Stimulated activated memory B cell treated with anti-CD40 and anti-IgM and Interleukin-4, amounts not matched to agents 10 μg/mL and 1 μg/mL and 100 μg/mL, for 72 hours (primary cell): ENCODE results near the gene RNF141.

Experiments used
- ATAC-seq: fragments of 150-1000 bp; cut with Tn5 transposase; 2 replicates; pipeline ENCODE4 v1.10.0; 2021
- H3K27ac Mint-ChIP-seq: one replicate; pipeline ENCODE4 v1.8.0; 2022; ENCODE audit warnings: mild to moderate bottlenecking, mixed read lengths
- H3K27me3 Mint-ChIP-seq: one replicate; pipeline ENCODE4 v1.8.0; 2022; ENCODE audit warnings: mixed read lengths
- H3K36me3 Mint-ChIP-seq: one replicate; pipeline ENCODE4 v1.8.0; 2022; ENCODE audit warnings: mixed read lengths
- H3K4me1 Mint-ChIP-seq: one replicate; pipeline ENCODE4 v1.8.0; 2022; ENCODE audit warnings: mixed read lengths
- H3K4me3 Mint-ChIP-seq: one replicate; pipeline ENCODE4 v1.8.0; 2022; ENCODE audit warnings: mild to moderate bottlenecking, moderate library complexity, mixed read lengths
- H3K9me3 Mint-ChIP-seq: one replicate; pipeline ENCODE4 v1.8.0; 2022; ENCODE audit warnings: mixed read lengths

RNF141 gene

GRCh38 chr11:10499874-10500601 lies 40.9 kb downstream of the RNF141 start:
- Mint-ChIP-seq H3K4me3 (no peak overlapping the region), H3K27ac (peak overlapping the region; percentile 46), H3K27me3 (no peaks in the 10 kb centered on the region), H3K36me3 (peaks cover 90% of the 10 kb centered on the region), H3K9me3 (no peaks in the 10 kb centered on the region), H3K4me1 (peaks cover 15% of the 10 kb centered on the region)
- ATAC-seq: no peak

GRCh38 chr11:10499452-10499851 lies 41.5 kb downstream of the RNF141 start:
- ATAC-seq: no peak
- Mint-ChIP-seq H3K36me3 (peaks cover 90% of the 10 kb centered on the region), H3K4me1 (peaks cover 16% of the 10 kb centered on the region), H3K9me3 (no peaks in the 10 kb centered on the region), H3K4me3 (no peak overlapping the region), H3K27ac (peak overlapping the region; percentile 46), H3K27me3 (no peaks in the 10 kb centered on the region)

GRCh38 chr11:10498426-10499250 lies 42.3 kb downstream of the RNF141 start:
- Mint-ChIP-seq H3K4me1 (peaks cover 23% of the 10 kb centered on the region), H3K27me3 (no peaks in the 10 kb centered on the region), H3K9me3 (no peaks in the 10 kb centered on the region), H3K27ac (peak overlapping the region; percentile 20), H3K36me3 (peaks cover 90% of the 10 kb centered on the region), H3K4me3 (no peak overlapping the region)
- no peak for ATAC-seq

GRCh38 chr11:10498022-10498400 lies 43.0 kb downstream of the RNF141 start:
- peak overlapping the region; percentile 20 for H3K27ac Mint-ChIP-seq
- no peak for ATAC-seq
- no peaks in the 10 kb centered on the region for H3K27me3 Mint-ChIP-seq
- H3K36me3 Mint-ChIP-seq: peaks cover 93% of the 10 kb centered on the region
- H3K4me1 Mint-ChIP-seq: peaks cover 20% of the 10 kb centered on the region
- no peaks in the 10 kb centered on the region for H3K9me3 Mint-ChIP-seq
- no peak overlapping the region for H3K4me3 Mint-ChIP-seq

GRCh38 chr11:10497371-10498021 lies 43.5 kb downstream of the RNF141 start:
- H3K9me3 Mint-ChIP-seq: no peaks in the 10 kb centered on the region
- peaks cover 93% of the 10 kb centered on the region for H3K36me3 Mint-ChIP-seq
- peak overlapping the region; percentile 20 for H3K27ac Mint-ChIP-seq
- ATAC-seq: no peak
- H3K27me3 Mint-ChIP-seq: no peaks in the 10 kb centered on the region
- H3K4me1 Mint-ChIP-seq: peaks cover 20% of the 10 kb centered on the region
- no peak overlapping the region for H3K4me3 Mint-ChIP-seq

GRCh38 chr11:10496296-10496936 lies 44.6 kb downstream of the RNF141 start:
- H3K27ac Mint-ChIP-seq: peak overlapping the region; percentile 20
- H3K4me3 Mint-ChIP-seq: no peak overlapping the region
- no peaks in the 10 kb centered on the region for H3K27me3 Mint-ChIP-seq
- ATAC-seq: no peak
- peaks cover 21% of the 10 kb centered on the region for H3K4me1 Mint-ChIP-seq
- H3K9me3 Mint-ChIP-seq: no peaks in the 10 kb centered on the region
- peaks cover 94% of the 10 kb centered on the region for H3K36me3 Mint-ChIP-seq

GRCh38 chr11:10495464-10495786 lies 45.6 kb downstream of the RNF141 start:
- Mint-ChIP-seq H3K27me3 (no peaks in the 10 kb centered on the region), H3K27ac (no peak overlapping the region), H3K4me3 (no peak overlapping the region), H3K4me1 (peaks cover 26% of the 10 kb centered on the region), H3K36me3 (peaks cover 90% of the 10 kb centered on the region), H3K9me3 (no peaks in the 10 kb centered on the region)
- ATAC-seq: no peak

- ATAC-seq: no peak
- H3K27ac Mint-ChIP-seq: peak overlapping the region; percentile 57
- peaks cover 90% of the 10 kb centered on the region for H3K36me3 Mint-ChIP-seq
- H3K4me3 Mint-ChIP-seq: no peak overlapping the region
- H3K4me1 Mint-ChIP-seq: peaks cover 31% of the 10 kb centered on the region
- H3K27me3 Mint-ChIP-seq: no peaks in the 10 kb centered on the region
- H3K9me3 Mint-ChIP-seq: no peaks in the 10 kb centered on the region
These were observed 46.1 kb downstream of the RNF141 start for GRCh38 chr11:10494636-10495463.

GRCh38 chr11:10493041-10493663 lies 47.8 kb downstream of the RNF141 start:
- peaks cover 48% of the 10 kb centered on the region for H3K4me1 Mint-ChIP-seq

GRCh38 chr11:10492084-10492483 lies 48.9 kb downstream of the RNF141 start:
- no peaks in the 10 kb centered on the region for H3K27me3 Mint-ChIP-seq
- peaks cover 58% of the 10 kb centered on the region for H3K4me1 Mint-ChIP-seq
- ATAC-seq: no peak
- H3K4me3 Mint-ChIP-seq: no peak overlapping the region
- no peaks in the 10 kb centered on the region for H3K9me3 Mint-ChIP-seq
- peaks cover 80% of the 10 kb centered on the region for H3K36me3 Mint-ChIP-seq
- peak overlapping the region; percentile 89 for H3K27ac Mint-ChIP-seq

More at GRCh38 chr11:10493041-10493663, 47.8 kb downstream of the RNF141 start:
- Mint-ChIP-seq H3K9me3 (no peaks in the 10 kb centered on the region), H3K27me3 (no peaks in the 10 kb centered on the region), H3K36me3 (peaks cover 80% of the 10 kb centered on the region), H3K4me3 (no peak overlapping the region), H3K27ac (peak overlapping the region; percentile 57)
- no peak for ATAC-seq

GRCh38 chr11:10490398-10491241 lies 50.4 kb downstream of the RNF141 start:
- Mint-ChIP-seq H3K36me3 (peaks cover 84% of the 10 kb centered on the region), H3K9me3 (no peaks in the 10 kb centered on the region), H3K4me1 (peaks cover 73% of the 10 kb centered on the region), H3K27me3 (no peaks in the 10 kb centered on the region), H3K4me3 (no peak overlapping the region), H3K27ac (peak overlapping the region; percentile 89)
- no peak for ATAC-seq

GRCh38 chr11:10490032-10490397 lies 51.0 kb downstream of the RNF141 start:
- ATAC-seq: no peak
- H3K4me3 Mint-ChIP-seq: peak overlapping the region; percentile 22
- peaks cover 76% of the 10 kb centered on the region for H3K4me1 Mint-ChIP-seq
- H3K27ac Mint-ChIP-seq: peak overlapping the region; percentile 89
- H3K9me3 Mint-ChIP-seq: no peaks in the 10 kb centered on the region
- no peaks in the 10 kb centered on the region for H3K27me3 Mint-ChIP-seq
- peaks cover 84% of the 10 kb centered on the region for H3K36me3 Mint-ChIP-seq

- peaks cover 84% of the 10 kb centered on the region for H3K36me3 Mint-ChIP-seq
- peak; percentile 96 for ATAC-seq
- no peak overlapping the region for H3K4me3 Mint-ChIP-seq
These were observed 51.9 kb downstream of the RNF141 start for GRCh38 chr11:10488934-10489691.

More at GRCh38 chr11:10488934-10489691, 51.9 kb downstream of the RNF141 start:
- Mint-ChIP-seq H3K27ac (peak overlapping the region; percentile 89), H3K9me3 (no peaks in the 10 kb centered on the region), H3K27me3 (no peaks in the 10 kb centered on the region), H3K4me1 (peaks cover 72% of the 10 kb centered on the region)
